H1 (cell line): Measurements from ENCODE around the gene VPS50. TPM values are rescaled to one million over a fixed set of nuclear protein-coding genes. Genes with fewer than 3 reads are reported as not detected.

Experiments
- CTCF ChIA-PET: fragments of 300-600 bp; sonication (Branson Sonifier 250); formaldehyde crosslinking; loops from one replicate; lab custom pipeline; 2021; ENCODE audit not compliant: partially characterized antibody; lab: Charles Lee
- POLR2A ChIA-PET: fragments of 300-600 bp; sonication (Branson Sonifier 250); formaldehyde crosslinking; loops from one replicate; lab custom pipeline; 2021; ENCODE audit warnings: inconsistent platforms; ENCODE audit not compliant: partially characterized antibody; lab: Charles Lee
- DNase-seq, 2 experiments: peaks; one replicate each; pipeline versions ENCODE4 v3.0.0 to v3.0.0-alpha.2; 2010 to 2022; ENCODE audit warnings: low spot score in 2 of 2, low read depth in 1 of 2, mixed read lengths in 1 of 2
- FAIRE-seq: peaks from 2 replicates; lab custom pipeline; 2011; peaks lifted over from hg19 to GRCh38; lab: Jason Lieb, UNC
- H2AFZ ChIP-seq: 2 replicates; pipeline ENCODE4 v1.8.1; 2012; ENCODE audit warnings: low read length, inconsistent platforms
- H2AK5ac ChIP-seq: 2 replicates; pipeline ENCODE4 v1.6.1; 2013; ENCODE audit warnings: low read depth, low read length
- H2BK120ac ChIP-seq: replicated peaks from 2 replicates; pipeline ENCODE3; 2013; ENCODE audit warnings: low read depth, low read length, inconsistent platforms
- H2BK12ac ChIP-seq: 2 replicates; pipeline ENCODE4 v1.6.1; 2013; ENCODE audit warnings: low read depth, low read length
- H2BK15ac ChIP-seq: 2 replicates; pipeline ENCODE4 v1.6.1; 2013; ENCODE audit warnings: low read length
- H2BK20ac ChIP-seq: 2 replicates; pipeline ENCODE4 v1.6.1; 2013; ENCODE audit warnings: low read length
- H2BK5ac ChIP-seq: 2 replicates; pipeline ENCODE4 v1.6.1; 2013; ENCODE audit warnings: low read depth, low read length
- H3K14ac ChIP-seq: 2 replicates; pipeline ENCODE4 v1.6.1; 2013; ENCODE audit warnings: inconsistent platforms; ENCODE audit not compliant: insufficient read length
- H3K18ac ChIP-seq: 2 replicates; pipeline ENCODE4 v1.6.1; 2013; ENCODE audit warnings: low read length; ENCODE audit errors: extremely low read depth
- H3K23ac ChIP-seq: 2 replicates; pipeline ENCODE4 v1.6.1; 2013; ENCODE audit warnings: inconsistent platforms; ENCODE audit not compliant: insufficient read length
- H3K23me2 ChIP-seq: 2 replicates; pipeline ENCODE4 v1.6.1; 2013; ENCODE audit warnings: low read depth, low read length
- H3K27ac ChIP-seq: 2 replicates; pipeline ENCODE4 v1.6.1; 2011; ENCODE audit warnings: low read depth, low read length, inconsistent platforms
- H3K27me3 ChIP-seq, 4 experiments: replicated peaks in 1 of 4; 1 replicate in 1 of 4; 2 replicates in 3 of 4; pipeline versions ENCODE4 v1.6.1 to v1.8.1; 2011 to 2013; ENCODE audit warnings: low read length in 3 of 4, mild to moderate bottlenecking in 3 of 4, inconsistent platforms in 2 of 4, mixed read lengths in 2 of 4, moderate library complexity in 1 of 4; ENCODE audit not compliant: control insufficient read depth in 3 of 4, insufficient read depth in 3 of 4; ENCODE audit errors: extremely low read depth in 1 of 4
- H3K36me3 ChIP-seq, 4 experiments: 2 replicates each; pipeline versions ENCODE4 v1.6.1 to v1.8.1; 2011 to 2013; ENCODE audit warnings: mild to moderate bottlenecking in 4 of 4, low read length in 3 of 4, moderate library complexity in 2 of 4, control low read depth in 1 of 4, inconsistent platforms in 1 of 4; ENCODE audit not compliant: insufficient read depth in 4 of 4, control insufficient read depth in 2 of 4
- H3K4ac ChIP-seq: replicated peaks from 2 replicates; pipeline ENCODE3; 2013; ENCODE audit warnings: low read length, low read depth, mixed read lengths, inconsistent platforms; ENCODE audit not compliant: insufficient read length
- H3K4me1 ChIP-seq, 4 experiments: replicated peaks in 1 of 4; 1 replicate in 1 of 4; 2 replicates in 3 of 4; pipeline versions ENCODE4 v1.6.1 to v1.8.1; 2011 to 2013; ENCODE audit warnings: low read length in 3 of 4, inconsistent platforms in 2 of 4, mixed read lengths in 1 of 4; ENCODE audit not compliant: insufficient read depth in 4 of 4, control insufficient read depth in 3 of 4
- H3K4me2 ChIP-seq, 2 experiments: 2 replicates each; pipeline versions ENCODE4 v1.6.1 to v1.8.1; 2011 to 2013; ENCODE audit warnings: low read depth in 2 of 2, low read length in 2 of 2, control low read depth in 1 of 2, inconsistent platforms in 1 of 2, mild to moderate bottlenecking in 1 of 2; ENCODE audit not compliant: insufficient read depth in 1 of 2
- H3K4me3 ChIP-seq, 4 experiments: fragments of 200-600, 300-600 bp in 1 of 4; sonication (generic), shearing (Covaris generic), sonication (Bioruptor Twin) in 1 of 4; 2 replicates each; pipeline versions ENCODE4 v1.5.1 to v1.8.1; 2011 to 2016; ENCODE audit warnings: low read length in 4 of 4, low read depth in 3 of 4, control low read depth in 2 of 4, inconsistent platforms in 2 of 4, mild to moderate bottlenecking in 2 of 4, mixed read lengths in 1 of 4, moderate library complexity in 1 of 4; ENCODE audit not compliant: insufficient read depth in 2 of 4; ENCODE audit errors: extremely low read depth in 1 of 4
- H3K56ac ChIP-seq: replicated peaks from 2 replicates; pipeline ENCODE3; 2013; ENCODE audit warnings: low read depth, mild to moderate bottlenecking, mixed read lengths, low read length, inconsistent platforms; ENCODE audit not compliant: insufficient read length
- H3K79me1 ChIP-seq: 2 replicates; pipeline ENCODE4 v1.6.1; 2013; ENCODE audit warnings: low read depth, low read length, control low read depth
- H3K79me2 ChIP-seq, 2 experiments: 2 replicates each; pipeline versions ENCODE4 v1.6.1 to v1.8.1; 2012 to 2013; ENCODE audit warnings: low read length in 2 of 2, mild to moderate bottlenecking in 2 of 2, inconsistent platforms in 1 of 2; ENCODE audit not compliant: insufficient read depth in 2 of 2, control insufficient read depth in 1 of 2
- H3K9ac ChIP-seq, 4 experiments: replicated peaks in 1 of 4; 1 replicate in 1 of 4; 2 replicates in 3 of 4; pipeline versions ENCODE4 v1.6.1 to v1.8.1; 2011 to 2013; ENCODE audit warnings: low read depth in 3 of 4, low read length in 3 of 4, control low read depth in 2 of 4, mild to moderate bottlenecking in 2 of 4, moderate library complexity in 2 of 4, inconsistent platforms in 1 of 4; ENCODE audit errors: extremely low read depth in 1 of 4
- H3K9me3 ChIP-seq, 2 experiments: 2 replicates each; pipeline versions ENCODE4 v1.6.1 to v1.8.1; 2012 to 2013; ENCODE audit warnings: mild to moderate bottlenecking in 2 of 2, moderate library complexity in 2 of 2, control low read depth in 1 of 2, inconsistent platforms in 1 of 2, low read depth in 1 of 2, low read length in 1 of 2, mixed read lengths in 1 of 2; ENCODE audit not compliant: insufficient read depth in 2 of 2
- H4K20me1 ChIP-seq, 2 experiments: replicated peaks in 1 of 2; 2 replicates each; pipeline versions ENCODE3 to v1.8.1; 2011 to 2013; ENCODE audit warnings: inconsistent platforms in 2 of 2, low read length in 2 of 2, mild to moderate bottlenecking in 1 of 2; ENCODE audit not compliant: insufficient read depth in 2 of 2, control insufficient read depth in 1 of 2
- H4K5ac ChIP-seq: 2 replicates; pipeline ENCODE4 v1.6.1; 2013; ENCODE audit warnings: low read length, low read depth, mixed read lengths, inconsistent platforms; ENCODE audit not compliant: insufficient read length
- H4K8ac ChIP-seq: 2 replicates; pipeline ENCODE4 v1.8.0; 2013; ENCODE audit warnings: mild to moderate bottlenecking, moderate library complexity, low read length, inconsistent platforms; ENCODE audit not compliant: insufficient read depth; ENCODE audit errors: extremely low read depth
- H4K91ac ChIP-seq: replicated peaks from 2 replicates; pipeline ENCODE3; 2013; ENCODE audit warnings: low read length, mixed read lengths, inconsistent platforms; ENCODE audit not compliant: insufficient read length
- ASH2L ChIP-seq: fragments of 200-600, 300-600 bp; sonication (generic); IDR thresholded peaks from one replicate; pipeline ENCODE4 v1.7.1; 2017; ENCODE audit warnings: low read length
- CHD1 ChIP-seq: IDR thresholded peaks from 2 replicates; pipeline ENCODE4 v1.6.1; 2012; ENCODE audit warnings: low read depth, low read length, improper control_type of control experiment
- FOSL1 ChIP-seq: IDR thresholded peaks from 2 replicates; pipeline ENCODE4 v1.6.1; 2011; ENCODE audit warnings: mild to moderate bottlenecking, low read depth, low read length, moderate library complexity; ENCODE audit not compliant: insufficient read depth
- GTF2F1 ChIP-seq: IDR thresholded peaks from 2 replicates; pipeline ENCODE4 v1.6.1; 2012; ENCODE audit warnings: low read depth, low read length, improper control_type of control experiment, borderline replicate concordance
- JUN ChIP-seq: IDR thresholded peaks from 2 replicates; pipeline ENCODE4 v1.6.1; 2011; ENCODE audit warnings: low read depth, mild to moderate bottlenecking, improper control_type of control experiment, low read length
- POU5F1 ChIP-seq: IDR thresholded peaks from 2 replicates; pipeline ENCODE4 v1.6.1; 2011; ENCODE audit warnings: low read depth, mild to moderate bottlenecking, low read length, moderate library complexity
- SAP30 ChIP-seq: fragments of 300-600 bp; sonication (generic); IDR thresholded peaks from 2 replicates; pipeline ENCODE4 v1.7.1; 2012; ENCODE audit warnings: low read length, moderate library complexity, mild to moderate bottlenecking, inconsistent platforms; ENCODE audit not compliant: insufficient read depth, insufficient replicate concordance
- SP2 ChIP-seq: IDR thresholded peaks from 2 replicates; pipeline ENCODE4 v1.6.1; 2012; ENCODE audit warnings: mild to moderate bottlenecking, low read length, inconsistent platforms
- SP4 ChIP-seq: IDR thresholded peaks from 2 replicates; pipeline ENCODE4 v1.6.1; 2012; ENCODE audit warnings: low read length, inconsistent platforms
- TBP ChIP-seq: IDR thresholded peaks from 2 replicates; pipeline ENCODE4 v1.6.1; 2011; ENCODE audit warnings: low read depth, low read length, improper control_type of control experiment
- YY1 ChIP-seq: IDR thresholded peaks from 2 replicates; pipeline ENCODE4 v1.6.1; 2011; ENCODE audit warnings: low read depth, mild to moderate bottlenecking, low read length
- WGBS, 2 experiments: shearing (Covaris generic) in 1 of 2; methylation state at CpG; one replicate each; pipeline versions ENCODE4 v1.1.6 to v1.1.7; 2013 to 2015; ENCODE audit warnings: low lambda C conversion rate in 2 of 2, mixed read lengths in 2 of 2, inconsistent platforms in 1 of 2, low coverage in 1 of 2, missing lambda C conversion rate in 1 of 2; ENCODE audit not compliant: insufficient replicate concordance in 2 of 2, insufficient coverage in 1 of 2, insufficient read length in 1 of 2; ENCODE audit errors: extremely low coverage in 1 of 2, missing lambda C conversion rate in 1 of 2; 5-methylcytosine and 5-hydroxymethylcytosine counted together
- polyA plus RNA-seq, 7 experiments: library from polyadenylated mRNA; depleted of rRNA in 3 of 7; stranded (reverse) in 5 of 7; unstranded in 2 of 7; fragments of >200 nt in 5 of 7; fragments of 200-250 nt in 2 of 7; gene quantifications; 1 replicate in 5 of 7; 2 replicates in 1 of 7; 4 replicates in 1 of 7; pipeline versions ENCODE4 v1.2.1 to v1.2.3, GENCODE V29; 2011 to 2013; ENCODE audit warnings: missing spikeins in 2 of 7, mixed read lengths in 2 of 7
- total RNA-seq: library from RNA; stranded (reverse); fragmentation: NEBNext Ultra II Directional; extraction: Animal tissue kit (Norgen Biotek cat#: 25700); gene quantifications from 2 replicates; pipeline ENCODE4 v1.2.1, GENCODE V29; 2021
- TF ChIP-seq, protein P1 (sequence below): IDR thresholded peaks from 2 replicates; pipeline ENCODE4 v1.6.1; 2011; ENCODE audit warnings: low read depth, mild to moderate bottlenecking, low read length; ENCODE audit not compliant: insufficient read depth

Gene VPS50
- total and polyA plus RNA-seq, 2 of the 8 experiments (the other 6 are each of a cell fraction or from before 2014, with no cell fraction given), result 3.7 to 9.3 TPM

DNA sequence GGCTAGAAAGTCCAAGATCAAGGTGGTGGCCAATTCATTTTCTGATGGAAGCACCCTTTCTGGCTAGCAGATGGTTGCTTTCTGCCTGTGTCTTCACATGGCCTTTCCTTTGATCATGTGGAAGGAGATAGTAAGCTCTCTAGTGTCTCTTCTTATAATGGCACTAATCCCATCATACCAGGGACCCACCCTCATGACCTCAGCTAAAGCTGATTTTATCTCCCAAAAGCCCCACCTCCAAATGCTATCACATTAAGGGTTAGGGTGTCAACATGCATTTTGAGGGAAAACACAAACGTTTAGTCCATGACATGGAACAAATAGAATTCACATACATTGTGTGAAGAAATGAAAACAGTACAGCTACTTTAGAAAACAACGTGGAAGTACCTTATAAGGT lies 100.0 kb downstream of the VPS50 start:
- 86% methylated on average over 2 of the region's 2 CpGs; no CpG with 5 or more reads in 1 of the 2 experiments for WGBS, 2 experiments
- Histone ChIP-seq H4K5ac (no peak overlapping the region), H4K91ac (no peak overlapping the region), H3K4me2 (no peak overlapping the region), H3K56ac (no peak overlapping the region), H3K9ac (no peak overlapping the region), H2AK5ac (no peak overlapping the region), H3K23ac (no peak overlapping the region), H2BK20ac (no peak overlapping the region), H3K4me1 (no peaks in the 10 kb centered on the region), H3K27me3 (no peaks in the 10 kb centered on the region), H2AFZ (no peak overlapping the region), H2BK120ac (no peak overlapping the region), H3K23me2 (no peaks in the 10 kb centered on the region), H3K4ac (no peak overlapping the region), H2BK5ac (no peak overlapping the region)
- ChIA-PET CTCF (interaction anchor here (1.8 kb wide), 1 partner anchor 35 kb away, joined by 3 read pairs; no protein-coding TSS in a partner anchor), POLR2A (no interaction called here)
- no peak for FAIRE-seq
- DNase-seq, result no peak
- TF ChIP-seq SP2 (no peak), POU5F1 (no peak), GTF2F1 (no peak), TBP (no peak), JUN (no peak), SP4 (no peak), ASH2L (no peak), FOSL1 (no peak), SAP30 (no peak), CHD1 (no peak), YY1 (no peak)
- TF ChIP-seq, protein P1, sequence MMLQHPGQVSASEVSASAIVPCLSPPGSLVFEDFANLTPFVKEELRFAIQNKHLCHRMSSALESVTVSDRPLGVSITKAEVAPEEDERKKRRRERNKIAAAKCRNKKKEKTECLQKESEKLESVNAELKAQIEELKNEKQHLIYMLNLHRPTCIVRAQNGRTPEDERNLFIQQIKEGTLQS, result no peak
- TF ChIP-seq, all 59 proteins: peak for 0
- Histone ChIP-seq H2BK12ac (no peak overlapping the region), H2BK15ac (no peak overlapping the region), H3K4me3 (no peak overlapping the region), H3K18ac (no peak overlapping the region), H3K14ac (no peak overlapping the region), H3K79me2 (no peaks in the 10 kb centered on the region), H4K8ac (no peak overlapping the region), H4K20me1 (no peaks in the 10 kb centered on the region), H3K36me3 (no peaks in the 10 kb centered on the region), H3K27ac (no peak overlapping the region), H3K79me1 (no peaks in the 10 kb centered on the region), H3K9me3 (no peaks in the 10 kb centered on the region)
